Glomerular endothelial cell (primary cell): ENCODE results near the gene C6orf132. TPM values are rescaled to one million over a fixed set of nuclear protein-coding genes. Genes with fewer than 3 reads are reported as not detected.

Experiments used
- DNase-seq: peaks from one replicate; pipeline ENCODE4 v3.0.0-alpha.2; 2011; ENCODE audit warnings: low read depth, low spot score; ENCODE audit errors: extremely low read depth
- total RNA-seq: library from RNA; depleted of rRNA; stranded (reverse); fragments of >200 nt; gene quantifications from 2 replicates; pipeline ENCODE4 v1.2.3, GENCODE V29; 2015

The C6orf132 gene
- total RNA-seq, 1 donor from 2014 or later = 2.1 TPM

DNA sequence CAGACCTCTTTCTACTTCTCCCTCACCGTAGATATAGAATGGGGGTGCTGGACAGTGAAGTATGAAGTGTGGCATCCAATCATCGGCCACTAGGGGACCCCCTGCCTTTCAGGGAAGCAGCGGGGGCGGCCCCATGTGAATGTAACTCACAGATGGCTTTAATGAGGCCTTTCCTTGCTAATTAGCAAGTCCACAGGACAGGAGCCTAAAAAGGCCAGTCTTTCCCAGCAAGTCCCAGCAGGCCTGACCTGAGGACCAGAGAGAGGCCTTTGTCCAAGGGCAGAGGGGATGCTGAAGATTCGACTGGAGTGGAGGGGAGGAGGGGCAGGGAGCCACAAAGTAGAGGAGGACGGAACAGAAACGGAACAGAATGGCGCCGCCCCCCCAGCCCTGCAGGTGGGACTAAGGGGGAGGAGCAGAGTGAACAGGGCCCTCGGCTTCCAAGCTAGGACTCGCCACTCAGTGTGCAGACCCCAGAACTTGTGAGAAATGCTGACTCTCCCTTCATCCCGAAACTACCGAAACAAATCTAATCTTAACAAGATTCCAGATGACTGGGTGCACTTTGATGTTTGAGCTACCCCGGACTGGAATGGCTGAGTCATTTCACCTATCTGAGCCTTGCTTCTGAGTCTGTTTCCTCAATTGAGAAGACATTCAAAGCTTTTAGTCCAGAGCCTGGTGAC is 5.8 kb downstream of the C6orf132 start:
- DNase-seq = no peak

DNA sequence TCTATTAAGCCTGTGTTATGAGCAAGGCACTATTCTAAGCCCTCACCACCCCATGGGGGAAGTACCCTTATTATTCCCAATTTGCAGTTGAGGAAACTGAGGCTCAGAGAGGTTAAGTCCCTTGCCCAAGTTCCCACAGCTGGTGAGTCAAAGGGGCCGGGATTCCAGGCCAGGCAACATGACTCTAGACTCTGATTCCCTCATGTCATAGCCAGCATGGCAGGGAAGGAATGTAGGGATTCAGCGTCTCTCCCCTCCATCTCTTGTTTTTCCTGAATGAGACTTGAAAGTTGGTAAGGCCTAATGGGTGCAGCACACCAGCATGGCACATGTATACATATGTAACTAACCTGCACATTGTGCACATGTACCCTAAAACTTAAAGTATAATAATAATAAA is 6.7 kb downstream of the C6orf132 start:
- no peak for DNase-seq

DNA sequence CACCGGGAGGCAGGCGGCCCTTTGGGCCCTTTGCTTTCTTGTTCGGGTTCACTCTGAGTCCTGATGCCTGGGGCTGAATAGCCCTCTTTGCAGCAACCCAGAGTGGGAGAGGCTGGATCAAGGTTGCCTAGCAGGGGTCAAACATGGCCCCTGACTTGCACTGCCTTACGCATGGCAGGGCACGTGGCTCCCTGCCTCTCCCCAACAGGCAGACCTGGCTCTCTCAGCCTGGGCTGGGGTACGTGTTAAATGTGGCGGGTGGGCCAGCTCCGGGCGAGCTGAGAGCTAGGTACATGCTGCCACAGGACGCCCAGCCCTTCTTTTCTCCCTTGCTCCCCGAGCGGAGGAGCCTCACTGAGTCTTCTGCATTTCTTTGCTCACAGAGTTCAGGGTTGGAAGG is 7.3 kb downstream of the C6orf132 start:
- no peak for DNase-seq

DNA sequence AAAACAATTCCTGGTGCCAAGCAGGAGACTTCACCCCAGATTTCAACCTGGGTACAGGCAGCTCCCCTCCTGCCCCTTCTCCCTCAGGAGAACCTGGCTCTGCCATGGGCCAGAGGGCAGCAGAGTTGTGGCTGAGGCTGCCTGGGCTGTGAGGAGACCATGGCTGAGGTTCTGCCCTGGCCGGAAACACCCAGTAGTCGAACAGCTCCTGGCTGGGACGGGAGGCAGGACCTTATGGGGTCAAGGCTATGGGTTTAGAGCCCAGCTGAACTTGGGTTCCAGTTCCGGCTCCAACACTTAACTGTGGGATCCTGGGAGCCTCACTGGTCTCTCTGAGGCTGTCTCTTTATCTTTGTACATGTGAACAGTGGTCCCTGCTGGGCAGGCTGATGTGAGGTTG is 8.5 kb downstream of the C6orf132 start:
- no peak for DNase-seq

DNA sequence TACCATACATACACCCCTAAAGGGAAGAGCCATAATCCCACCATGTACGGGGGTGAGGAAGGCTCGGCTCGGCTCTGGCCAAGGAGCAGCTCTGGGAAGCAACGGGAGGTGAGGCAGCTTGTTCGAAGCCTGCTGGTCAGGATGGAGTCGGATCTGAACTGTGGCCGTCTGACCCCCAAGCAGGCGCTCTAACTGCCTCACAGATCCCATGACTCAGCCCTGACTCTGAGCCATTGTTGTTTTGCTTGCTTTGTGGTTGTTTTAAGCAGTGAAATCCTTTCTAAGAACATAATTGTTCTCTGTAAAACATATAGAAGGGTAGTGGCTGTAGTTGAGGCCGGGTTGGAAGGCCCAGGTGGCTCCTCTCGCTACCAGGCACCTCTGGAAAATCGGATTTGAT is 10.9 kb downstream of the C6orf132 start:
- DNase-seq = no peak

DNA sequence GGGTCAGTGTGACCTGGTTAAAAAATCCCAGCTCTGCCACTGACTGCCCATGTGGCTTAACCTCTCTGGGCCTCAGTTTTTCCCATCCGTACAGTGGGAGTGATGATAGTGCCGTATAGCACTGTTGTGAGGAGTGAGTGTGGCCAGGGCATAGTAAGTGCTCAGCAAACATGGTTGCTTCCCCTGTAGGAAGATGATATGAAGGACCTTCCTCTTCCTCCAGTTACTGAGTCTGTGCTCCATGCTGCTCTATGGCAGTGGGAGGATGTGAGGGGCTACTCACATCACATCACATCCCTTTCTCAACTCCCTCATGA is 13.1 kb downstream of the C6orf132 start:
- DNase-seq = no peak

DNA sequence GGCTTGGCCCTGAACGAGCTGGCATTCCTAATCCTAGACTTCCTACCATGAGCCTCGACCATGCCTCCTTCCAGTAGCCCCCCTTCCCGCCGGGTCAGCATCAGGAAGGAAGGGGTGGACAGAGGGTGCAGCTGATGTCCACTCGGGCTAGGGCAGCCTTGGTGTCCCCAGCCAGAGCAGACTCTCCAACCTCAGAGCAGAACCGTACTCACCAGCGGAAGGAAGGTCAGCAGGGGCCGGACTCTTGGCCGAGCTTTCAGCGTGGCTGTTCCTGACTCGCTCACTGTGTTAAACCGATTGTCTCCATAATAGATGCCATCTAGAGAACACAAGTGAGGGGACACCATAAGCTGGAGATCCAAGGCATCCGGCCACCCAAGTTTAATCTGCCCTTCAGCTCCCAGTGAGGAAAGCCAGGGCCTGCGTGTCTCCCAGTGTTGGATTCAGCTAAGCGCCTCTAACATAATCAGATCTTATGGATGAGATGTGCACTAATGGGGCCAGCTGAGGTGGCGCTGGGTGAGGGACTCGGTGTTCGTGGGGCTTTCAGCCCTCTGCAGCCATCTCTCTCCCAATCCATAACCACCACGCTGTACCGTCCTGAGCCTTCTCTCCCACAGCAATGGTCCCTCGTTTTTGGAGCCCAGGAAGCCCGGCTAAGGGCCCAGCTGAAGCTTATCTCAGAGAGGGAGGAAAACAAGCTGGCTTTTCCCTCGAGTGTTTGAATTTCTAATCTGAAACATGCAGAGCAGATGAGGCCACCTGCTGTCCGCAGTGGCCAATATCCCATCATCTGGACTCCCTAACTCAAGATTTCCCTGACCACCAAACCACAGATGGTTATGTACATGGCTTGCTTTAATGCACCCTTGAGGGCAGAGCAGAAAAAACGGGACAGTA is 13.7 kb downstream of the C6orf132 start:
- DNase-seq = no peak

DNA sequence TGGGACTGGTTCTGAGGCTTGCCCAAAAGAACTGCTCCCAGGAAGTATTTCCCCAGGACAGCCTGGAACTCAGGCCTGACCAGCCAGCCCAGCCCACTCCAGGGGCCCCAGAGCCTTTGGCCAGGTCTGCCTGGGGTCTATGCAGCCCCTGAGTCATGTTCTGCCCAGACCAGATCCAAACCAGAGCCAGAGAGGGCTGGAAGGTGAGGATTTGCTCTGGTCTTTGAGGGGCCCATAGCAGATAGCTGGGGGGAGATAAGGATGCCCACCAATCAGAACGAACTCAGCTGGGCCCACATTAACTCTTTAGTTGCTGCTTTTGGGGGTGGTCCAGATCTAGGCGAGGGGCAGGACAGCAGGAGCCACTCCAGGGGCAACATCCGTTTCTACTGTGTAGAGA is 16.8 kb downstream of the C6orf132 start:
- DNase-seq = no peak

DNA sequence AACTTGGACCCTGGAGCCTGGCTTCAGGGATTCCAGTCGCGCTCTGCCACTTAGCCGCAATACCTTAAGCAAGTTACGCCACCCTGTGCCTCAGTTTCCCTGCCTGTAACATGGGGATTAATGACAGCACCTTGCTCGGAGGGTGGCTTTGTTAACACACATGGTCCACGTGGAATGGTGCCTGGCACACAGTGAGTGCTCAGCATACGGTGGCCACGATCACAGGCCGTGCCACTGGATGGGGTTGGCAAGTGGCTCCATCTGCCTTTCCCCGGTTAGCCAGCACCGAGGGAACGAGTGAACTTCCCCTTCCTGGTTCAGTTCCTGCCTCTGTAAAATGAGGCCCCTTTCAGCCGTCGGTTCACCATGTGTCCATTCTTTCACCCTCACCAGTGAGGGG is 17.2 kb downstream of the C6orf132 start:
- no peak for DNase-seq

DNA sequence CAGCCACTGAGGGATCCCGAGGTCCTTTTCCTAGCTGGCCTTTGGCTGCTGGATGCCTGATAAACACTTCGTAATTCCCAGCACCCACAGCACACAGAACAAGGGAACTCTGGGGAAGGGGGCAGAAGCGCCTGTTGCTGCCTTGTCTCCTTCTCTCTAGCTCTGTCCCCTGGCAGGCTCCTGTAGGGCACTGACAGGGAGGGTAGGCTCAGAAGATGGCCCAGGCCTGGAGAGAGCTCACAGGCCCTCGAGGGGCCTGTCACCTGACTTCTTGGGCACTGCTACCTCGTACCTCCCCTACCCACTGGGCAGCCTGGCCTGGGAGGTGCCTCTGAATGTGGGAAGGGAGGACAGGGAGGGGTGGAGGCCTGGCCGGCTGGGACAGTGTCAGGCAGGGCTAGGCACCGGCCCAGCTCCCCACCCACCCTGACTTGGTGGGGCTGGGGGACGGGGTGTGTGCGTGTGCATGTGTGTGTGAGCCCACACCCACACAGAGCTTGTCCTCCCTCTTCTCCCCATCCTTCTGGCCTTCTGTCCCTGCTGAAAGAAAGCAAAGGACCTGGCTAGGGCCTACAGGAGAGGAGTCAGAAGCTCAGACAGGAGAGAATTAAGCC is 18.1 kb downstream of the C6orf132 start:
- no peak for DNase-seq

DNA sequence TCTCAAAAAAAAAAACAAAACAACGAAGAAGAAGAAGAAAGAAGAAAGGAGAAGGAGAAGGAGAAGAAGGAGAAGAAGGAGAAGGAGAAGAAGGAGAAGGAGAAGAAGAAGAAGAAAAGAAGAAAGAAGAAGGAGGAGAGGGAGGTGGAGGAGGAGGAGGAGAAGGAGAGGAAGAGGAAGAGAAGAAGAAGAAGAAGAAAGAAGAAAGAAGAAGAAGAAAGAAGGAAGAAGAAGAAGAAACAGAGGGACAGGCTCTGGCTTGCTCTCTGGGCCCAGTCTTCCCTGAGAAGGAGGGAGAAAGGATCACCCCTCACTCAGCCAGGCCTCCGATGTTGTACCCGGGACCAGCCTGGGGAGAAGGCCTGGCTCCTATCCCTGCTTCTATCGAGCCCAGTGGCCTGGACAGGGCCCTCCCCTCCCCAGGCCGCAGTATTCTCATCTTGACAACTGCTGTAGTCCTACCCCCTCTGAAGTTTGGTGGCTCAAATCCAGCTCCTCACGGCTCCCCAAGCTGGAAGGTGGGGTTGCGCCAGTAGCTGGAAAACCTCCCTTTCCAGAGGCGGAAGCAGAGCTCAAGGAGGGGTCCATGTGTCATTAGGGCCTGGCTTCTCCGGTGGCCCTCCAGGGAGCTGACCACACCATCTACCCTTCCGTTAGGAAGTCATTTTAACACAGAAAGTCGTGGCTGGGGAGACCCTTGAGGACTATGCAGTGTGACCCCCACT is 18.9 kb downstream of the C6orf132 start:
- no peak for DNase-seq

DNA sequence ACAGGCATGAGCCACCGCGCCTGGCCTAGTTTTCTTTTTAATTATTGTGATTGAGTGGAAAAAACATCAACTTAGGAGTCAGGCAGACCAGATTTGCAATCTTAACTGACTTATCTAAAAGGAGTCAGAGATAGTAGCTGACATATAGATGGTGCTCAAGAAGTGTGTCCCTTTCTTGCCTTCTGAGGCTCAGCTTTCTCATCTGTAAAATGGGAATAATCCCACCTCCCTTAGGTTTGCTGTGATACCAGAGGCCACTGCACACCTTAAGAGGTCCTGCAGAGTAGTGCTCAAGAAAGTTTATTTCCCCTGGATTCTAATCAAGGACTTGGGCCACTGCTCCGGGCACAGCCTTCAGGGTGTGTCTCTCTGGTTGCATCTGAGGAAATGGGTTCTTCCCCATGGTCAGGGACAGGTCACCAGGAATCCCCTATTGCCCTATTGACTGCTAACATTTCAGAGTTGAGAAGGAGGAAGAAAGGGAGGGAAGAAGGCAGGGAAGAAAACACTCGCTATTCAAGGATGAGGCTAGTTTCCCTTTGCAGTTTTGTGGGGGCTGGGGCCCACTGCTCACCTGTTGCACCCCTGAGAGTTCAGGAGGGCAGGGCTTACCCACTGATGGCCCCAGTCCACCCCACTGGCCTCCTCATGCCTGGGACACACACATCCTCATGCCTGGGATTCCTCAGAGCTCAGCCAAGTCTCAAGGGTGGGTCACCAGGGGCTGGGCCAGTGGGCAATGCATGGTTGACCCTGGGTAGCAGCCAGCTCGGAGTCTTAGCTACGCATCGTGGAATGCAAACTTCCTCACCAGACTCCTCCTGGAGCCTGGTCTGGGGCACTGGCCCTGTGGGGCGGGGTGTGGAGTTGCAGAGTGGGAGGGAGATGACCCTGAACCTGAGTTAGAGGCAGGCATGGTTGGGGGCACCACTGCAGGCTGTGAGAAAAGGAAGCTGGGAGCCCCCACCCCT is 21.2 kb downstream of the C6orf132 start:
- no peak for DNase-seq

DNA sequence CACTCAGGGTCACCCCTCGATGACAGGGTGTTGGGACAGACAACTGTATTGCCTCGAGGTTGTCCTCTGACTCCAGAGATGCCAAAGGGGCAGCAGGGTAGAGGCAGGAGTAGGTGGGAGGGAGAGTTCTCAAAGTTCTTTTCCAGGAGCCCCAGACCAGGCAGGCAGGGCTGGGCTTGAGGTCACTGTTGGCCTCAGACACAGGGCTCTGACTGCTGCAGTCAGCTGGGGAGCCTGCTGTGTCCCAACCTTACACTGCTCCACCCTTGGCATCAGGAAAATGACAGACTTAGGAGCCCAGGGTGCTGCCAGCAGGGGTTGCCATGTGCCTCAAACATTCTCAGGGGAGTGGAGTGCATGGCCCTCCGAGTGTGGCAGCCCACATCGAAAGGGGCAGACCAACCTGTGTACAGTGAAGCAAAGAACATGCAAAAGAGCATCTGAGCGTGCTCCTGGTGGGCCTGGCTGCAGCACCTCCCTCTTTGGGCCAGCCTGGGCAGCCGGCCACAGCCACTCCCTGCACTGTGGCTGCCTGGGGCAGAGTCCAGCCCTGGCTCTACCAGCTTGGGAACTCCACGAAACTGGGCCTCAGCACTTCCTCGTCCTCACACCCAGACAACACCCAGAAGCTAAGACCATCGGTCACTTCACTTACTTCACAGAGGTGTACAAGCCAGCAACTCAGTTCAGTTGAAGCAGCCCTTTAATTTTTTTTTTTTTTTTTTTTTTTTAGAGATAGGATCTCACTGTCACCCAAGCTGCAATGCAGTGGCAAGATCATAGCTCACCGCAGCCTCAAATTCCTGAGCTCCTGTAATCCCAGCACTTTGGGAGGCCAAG is 24.0 kb downstream of the C6orf132 start:
- DNase-seq = no peak

DNA sequence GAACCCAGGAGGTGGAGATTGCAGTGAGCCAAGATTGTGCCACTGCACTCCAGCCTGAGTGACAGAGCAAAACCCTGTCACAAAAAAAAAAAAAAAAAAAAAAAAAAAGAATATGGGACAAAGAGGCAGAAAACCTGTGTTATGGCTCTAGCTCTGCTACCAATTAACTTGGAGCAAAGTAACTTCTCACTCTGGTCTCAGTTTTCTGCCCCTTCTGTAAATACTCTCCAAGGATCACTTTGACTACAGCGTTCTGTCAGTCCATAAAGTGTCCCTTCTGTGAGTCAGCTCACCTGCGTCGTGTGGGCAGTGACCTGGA is 24.6 kb downstream of the C6orf132 start:
- DNase-seq = no peak

DNA sequence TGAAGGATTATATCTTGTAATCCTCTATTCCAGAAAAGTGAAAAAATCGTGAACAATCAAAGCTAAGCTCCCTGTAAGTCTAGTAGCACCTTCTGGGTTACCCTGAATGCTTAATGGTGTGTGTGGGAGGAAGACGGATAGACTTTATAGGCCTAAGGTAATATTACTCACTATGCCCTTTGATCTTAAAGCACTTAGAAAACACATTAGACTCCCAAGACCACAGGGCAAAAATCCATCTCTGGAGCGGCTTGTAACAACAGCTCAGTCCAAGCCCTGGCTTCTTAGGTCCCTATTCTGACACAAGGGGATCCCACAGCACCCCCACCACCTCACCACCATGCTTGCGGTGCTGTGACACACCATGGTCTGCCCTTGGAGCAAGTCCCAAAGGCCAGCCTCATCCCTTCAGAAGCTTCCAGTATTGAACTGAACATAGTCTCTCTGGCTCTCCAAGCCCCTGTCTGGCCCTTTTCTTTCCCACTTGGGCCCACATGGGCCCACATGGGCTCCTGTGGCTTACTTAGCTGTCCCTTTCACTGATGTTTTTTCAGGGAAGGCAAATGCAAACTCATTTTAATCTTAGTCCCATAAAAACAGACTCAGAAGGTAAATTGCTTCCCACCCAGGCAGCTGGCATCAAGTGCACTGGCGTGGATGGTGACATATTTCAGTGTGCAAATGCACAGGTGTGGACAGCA is 28.3 kb downstream of the C6orf132 start:
- DNase-seq = no peak

DNA sequence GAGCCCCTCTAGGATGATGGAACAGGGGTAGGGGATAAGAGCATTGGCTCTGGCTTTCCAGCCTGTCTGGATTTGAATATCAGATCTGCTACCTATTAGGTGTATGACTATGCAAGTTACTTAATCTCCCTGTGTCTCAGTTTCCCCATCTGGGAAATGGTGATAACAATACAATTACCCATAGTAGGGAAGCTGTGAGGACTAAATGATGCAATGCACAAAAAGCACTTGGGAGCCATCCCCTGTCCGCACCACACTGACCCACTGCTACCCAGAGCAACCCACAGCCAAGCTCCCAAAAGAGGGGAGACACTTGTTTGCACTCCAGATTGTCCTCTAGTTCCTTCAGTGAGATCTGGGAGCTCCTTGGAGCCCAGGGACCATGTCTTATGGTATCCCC is 30.1 kb downstream of the C6orf132 start:
- no peak for DNase-seq

DNA sequence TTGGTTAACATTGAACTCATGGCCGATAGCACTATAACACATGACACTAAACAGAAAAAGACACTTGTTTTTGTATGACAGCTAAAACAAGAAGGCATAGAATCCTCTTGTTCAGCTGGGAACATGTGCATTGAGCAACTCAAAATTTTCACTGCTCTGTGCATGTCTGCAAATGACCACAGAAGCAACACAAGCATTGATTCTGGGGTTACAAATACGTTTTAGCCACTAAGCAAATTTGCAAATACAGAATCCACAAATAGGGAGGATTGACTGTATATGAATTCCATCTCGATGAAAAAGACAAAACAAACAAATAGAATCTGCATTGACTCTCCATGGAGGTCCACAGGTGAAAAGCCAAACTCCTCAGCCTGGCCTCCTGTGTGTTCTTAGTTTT is 31.7 kb downstream of the C6orf132 start:
- no peak for DNase-seq

DNA sequence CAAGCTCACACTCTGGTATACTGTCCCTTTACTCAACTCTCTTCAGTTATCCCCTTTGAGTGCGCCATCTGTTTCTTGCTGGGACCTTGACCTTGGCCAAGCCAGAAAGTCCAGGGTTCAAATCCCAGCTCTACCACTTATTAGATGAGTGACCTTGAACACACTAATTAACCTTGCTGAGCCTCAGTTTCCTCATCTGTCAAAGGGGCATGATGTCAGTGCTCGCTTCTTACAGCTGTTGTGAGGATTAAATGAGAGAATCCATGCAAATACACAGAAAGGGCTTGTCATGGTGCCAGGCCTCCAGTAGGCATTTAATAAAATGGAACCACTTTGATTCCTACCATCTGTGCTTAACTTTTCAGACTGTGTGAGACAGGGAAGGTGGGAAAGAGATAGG is 34.3 kb downstream of the C6orf132 start:
- no peak for DNase-seq
